HG02642 (cell line): ENCODE data around the gene FAM120B.
"Not testable (repeated sequence)": the region's sequence is repeated elsewhere in the genome, so short reads cannot be mapped to it uniquely, and the experiment has no call there.

Source experiments
- ATAC-seq: cut with Tn5 transposase; IDR thresholded peaks from one replicate; pipeline ENCODE4 v1.9.1; 2021; ENCODE audit warnings: mild to moderate bottlenecking; ENCODE audit not compliant: unreplicated experiment, poor library complexity

FAM120B gene

DNA sequence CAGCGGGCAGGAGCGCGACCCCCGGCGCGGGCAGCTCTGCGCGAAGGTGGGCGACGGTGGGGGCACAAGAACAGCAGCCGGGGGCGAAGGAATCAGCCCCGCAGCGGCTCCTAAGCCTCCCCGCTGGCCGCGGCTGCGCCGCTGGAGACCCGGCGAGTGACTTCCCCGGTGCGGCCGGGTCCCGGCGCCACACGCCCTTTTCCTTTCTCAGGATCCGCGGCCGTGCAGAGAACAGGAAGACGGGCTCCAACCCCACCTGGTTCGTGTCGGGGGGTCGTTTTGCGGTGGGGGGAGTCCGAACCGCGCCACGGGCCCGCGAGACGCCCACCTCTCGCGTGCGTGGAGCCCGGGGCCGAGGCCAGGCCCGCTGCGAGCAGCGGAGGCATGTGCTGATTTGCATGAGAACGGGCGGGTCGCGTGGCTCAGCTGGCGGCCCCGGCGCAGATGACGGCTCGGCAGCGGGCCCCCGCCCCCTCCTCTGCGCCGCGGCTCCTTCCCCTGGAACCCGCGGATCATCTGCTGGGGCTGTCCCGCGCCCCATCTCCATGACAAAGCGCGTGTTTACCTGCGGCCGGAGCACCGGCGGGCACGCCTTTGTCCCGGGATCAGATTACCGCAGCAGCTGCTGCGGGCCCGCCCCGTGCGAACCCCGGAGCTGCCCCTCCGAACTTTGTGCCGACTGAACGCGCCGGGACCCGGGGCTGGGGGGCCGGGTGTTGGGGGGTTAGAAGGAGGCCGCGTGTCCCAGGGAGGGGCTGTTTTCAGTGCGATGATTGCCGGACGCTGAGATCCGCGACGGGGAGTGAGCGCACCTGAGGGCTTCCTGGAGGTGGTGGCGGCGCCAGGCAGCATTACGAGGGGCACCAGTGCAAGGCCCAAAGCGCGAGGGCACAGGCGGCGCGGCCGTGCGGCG, 10.8 kb upstream of the FAM120B start:
- peak; percentile 61 for ATAC-seq

DNA sequence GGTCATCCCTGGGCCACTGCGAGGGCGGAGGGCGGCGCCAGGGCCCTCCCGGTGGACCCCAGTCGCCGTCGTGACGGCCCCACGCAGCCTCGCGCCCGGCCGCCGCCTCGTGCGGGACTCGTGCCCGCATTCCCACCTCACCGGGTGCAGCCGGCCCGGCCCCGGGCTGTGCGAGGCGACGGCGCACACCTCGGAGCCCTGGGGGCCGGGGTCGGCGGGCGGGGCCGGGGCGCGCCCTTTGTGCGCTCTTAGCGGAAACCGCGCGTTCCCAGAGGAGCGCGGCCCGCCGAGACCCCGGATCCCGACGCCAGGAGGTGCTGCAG, 10.2 kb upstream of the FAM120B start:
- no peak for ATAC-seq

DNA sequence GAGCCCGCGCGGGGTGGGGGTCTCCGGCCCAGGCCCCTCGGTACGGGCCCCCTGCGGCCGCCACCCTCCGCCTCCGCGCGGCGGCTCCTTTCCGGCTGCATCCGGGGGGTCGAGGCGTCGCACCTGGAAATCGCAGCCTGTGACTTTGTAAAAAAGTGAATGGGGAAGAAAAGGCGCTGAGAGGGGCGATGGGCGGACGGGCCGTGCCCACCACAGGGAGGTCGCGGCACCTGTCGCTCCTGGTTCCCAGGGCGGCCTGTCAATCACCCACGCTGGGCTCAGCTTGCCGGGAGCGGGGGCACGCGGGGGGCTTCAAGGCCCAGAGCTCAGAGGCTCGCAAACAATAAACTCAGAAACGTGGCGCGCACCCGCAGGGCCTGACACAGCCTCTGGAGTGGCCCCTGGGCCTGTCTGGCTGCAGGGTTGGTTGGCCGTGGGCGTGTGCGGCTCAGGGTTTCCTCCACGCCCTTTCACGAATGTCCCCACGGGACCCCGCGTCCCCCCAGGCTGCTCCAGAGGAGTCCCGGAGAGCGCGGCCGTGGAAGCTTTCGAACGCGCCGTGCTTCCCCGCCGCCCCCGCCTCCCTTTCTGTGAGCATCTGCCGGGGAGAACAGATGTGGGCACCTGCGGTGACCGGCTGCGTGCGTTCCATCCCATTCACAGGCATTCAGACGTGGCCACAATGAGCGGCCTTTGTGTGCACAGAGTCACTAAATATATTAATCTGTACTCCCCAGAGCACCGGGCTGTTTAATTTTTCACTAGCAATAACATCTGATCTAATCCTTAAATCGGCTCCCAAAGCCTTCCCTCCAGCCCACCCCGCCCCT, 9.6 kb upstream of the FAM120B start:
- no peak for ATAC-seq

DNA sequence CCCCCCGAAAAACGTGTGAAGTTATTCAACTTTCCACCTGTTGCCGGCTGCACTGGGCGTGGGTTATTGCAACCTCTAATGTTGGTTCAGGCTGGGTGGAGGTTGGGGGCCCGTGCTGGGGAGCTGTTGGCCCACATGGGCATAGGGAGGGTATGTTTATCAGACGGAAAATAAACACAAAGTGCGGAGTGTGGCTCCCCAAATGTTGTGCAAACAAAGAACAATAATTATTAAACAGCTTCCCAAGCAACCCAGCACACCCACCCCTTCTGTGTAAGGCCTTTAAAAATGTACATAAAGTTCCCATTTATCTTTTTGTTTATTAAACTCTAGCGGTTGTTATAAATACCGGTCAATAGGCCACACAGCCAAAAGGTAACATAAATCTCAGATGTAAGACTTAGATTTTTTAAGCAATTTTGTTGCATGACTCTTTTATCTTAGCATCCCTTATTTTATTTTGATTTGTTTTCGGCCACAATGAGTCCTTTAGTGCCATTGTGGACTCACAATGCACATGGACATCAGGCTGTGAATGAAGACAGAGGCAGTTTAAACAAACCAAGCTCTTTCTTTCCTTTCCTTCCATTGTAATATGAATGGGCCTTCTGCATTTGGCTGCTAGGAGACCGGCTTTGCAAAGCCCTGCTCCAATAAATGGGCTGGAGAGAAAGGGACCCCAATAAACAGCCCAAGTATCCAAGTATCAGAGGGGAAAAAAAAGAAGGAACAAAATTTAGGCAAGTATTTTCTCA, 8.8 kb upstream of the FAM120B start:
- ATAC-seq: no peak

DNA sequence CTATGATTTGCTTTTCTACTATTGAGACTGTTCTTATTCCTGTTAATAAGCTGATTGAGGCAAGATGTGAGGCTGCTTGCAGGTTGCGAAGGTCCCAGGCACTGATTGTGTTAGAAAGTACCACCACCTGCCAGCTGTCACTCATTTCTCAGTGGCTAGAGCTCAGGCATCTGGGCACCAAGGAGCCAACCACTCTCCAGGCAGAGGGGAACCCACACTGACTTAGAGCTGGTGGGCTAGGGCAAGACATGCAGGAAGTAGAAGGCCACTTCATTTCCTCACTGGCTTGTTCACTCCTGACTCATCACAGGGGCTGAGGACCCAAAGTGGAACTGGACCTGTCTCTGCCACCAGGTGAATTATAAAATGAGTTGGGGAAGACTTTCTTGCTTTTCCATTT, 7.9 kb upstream of the FAM120B start:
- no peak for ATAC-seq

DNA sequence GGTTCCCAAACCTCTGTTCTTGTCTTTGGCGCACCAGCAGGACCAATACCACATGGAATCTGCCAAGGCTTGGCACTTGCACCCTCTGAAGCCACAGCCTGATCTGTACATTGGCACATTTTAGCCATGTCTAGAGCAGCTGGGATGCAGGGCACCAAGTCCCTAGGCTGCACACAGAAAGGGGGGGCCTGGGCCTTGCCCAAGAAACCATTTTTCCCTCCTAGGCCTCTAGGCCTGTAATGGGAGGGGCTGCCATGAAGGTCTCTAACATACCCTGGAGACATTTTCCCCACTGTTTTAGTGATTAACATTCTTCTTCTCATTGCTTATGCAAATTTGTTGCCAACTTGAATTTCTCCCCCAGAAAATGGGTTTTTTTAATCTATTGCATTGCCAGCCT, 5.4 kb upstream of the FAM120B start:
- no peak for ATAC-seq

DNA sequence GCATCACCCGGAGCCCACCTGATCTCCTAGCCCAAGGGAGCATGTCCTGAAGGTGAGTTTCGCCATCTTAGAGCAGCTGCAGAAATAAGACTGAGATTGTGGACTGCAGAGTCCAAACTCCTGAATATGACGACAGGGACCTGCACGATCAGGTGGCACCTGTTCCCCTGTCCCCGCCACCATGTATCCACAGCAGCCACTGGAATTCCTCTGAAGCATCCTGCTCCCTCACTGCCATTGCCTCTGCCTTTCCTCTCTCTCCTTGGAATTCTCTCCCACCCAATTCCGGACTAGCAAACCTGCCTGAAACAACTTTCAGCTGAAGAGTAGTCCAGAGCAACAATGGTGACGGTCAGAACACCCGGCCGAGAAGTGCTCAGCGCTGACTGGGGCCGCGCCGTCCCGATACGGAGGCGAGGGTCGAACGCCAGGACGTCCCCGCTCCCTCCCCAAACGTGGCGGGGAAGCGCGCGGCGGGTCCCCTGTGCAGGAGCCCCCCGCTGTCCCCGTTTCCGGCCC, 694 bp upstream of the FAM120B start:
- ATAC-seq: no peak

DNA sequence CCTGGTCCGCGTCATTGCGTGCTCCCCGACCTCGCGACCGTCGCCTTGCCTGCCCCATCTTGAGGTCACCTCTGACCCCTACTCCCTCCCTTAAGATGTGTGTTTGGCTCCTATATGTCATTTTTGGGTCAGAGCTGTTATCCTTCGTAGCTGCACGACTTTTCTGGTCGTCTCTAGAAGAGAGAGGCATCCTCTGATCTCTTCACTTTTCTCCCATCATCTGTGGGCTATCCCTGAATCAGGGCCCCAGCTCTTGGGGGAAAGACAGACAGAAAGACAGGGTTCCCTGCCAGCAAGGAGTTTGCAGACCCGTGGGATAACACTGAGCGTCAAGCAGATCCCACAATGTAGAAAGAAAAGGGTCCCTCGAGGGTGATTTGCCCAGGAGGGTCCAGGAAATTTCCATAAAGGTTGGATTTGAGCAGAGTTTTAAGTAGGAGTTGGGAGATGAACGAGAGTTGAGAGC, 555 bp downstream of the FAM120B start:
- ATAC-seq: no peak

DNA sequence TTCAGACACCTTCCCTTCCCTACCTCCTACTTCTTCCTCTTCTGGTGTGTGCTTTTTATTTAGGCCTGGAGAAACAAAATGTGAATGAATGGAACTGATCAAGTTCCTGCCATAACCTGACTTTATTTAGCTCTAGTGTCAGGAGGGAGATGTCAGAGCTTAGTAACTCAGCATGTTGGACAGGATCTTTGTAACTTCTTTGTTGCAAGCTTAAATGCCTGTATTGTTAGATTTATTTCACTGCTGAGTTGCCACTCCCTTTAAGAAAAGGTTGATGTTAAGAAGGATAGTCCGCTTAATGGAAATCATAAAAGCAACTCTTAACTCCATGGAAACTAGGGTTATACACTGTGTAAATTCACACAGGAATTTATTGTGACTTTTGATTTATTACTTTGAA, 2.2 kb downstream of the FAM120B start:
- no peak for ATAC-seq

DNA sequence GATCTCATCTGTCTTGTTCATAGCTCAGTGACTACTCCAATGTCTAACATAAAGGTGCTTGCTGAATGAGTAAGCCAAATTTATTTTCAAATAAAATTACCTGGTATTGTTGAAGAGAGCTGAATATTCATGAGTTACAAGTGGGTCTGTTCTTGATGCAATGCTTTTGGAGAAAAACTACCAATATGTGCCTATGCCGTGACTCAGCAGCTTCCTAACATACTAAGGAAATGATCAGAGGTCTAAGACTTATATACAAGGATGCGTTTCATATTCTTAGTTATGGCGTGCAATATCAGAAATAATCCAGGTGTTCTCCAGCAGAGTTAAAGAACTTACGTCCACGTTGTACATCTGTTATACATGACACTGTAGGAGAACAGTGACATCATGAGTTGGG, 5.1 kb downstream of the FAM120B start:
- no peak for ATAC-seq

DNA sequence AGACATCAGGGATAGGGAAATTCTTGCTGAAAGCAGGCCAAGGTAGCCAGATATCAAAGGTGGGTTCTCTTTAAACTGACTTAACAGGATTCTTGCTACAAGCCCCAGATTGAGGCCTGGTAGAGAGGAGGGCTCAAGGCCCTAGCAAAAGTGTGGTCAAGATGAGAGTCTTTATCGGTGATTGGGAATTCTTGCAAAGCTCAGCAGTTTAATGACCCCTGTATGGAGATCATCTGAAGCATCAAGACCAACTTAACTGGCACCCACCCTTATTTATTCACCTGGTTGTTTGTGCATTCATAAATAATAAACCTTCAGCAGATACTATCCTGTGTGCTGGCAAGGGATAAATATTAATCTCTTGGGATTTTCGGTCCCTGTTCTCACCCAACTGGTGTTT, 6.3 kb downstream of the FAM120B start:
- ATAC-seq: no peak

DNA sequence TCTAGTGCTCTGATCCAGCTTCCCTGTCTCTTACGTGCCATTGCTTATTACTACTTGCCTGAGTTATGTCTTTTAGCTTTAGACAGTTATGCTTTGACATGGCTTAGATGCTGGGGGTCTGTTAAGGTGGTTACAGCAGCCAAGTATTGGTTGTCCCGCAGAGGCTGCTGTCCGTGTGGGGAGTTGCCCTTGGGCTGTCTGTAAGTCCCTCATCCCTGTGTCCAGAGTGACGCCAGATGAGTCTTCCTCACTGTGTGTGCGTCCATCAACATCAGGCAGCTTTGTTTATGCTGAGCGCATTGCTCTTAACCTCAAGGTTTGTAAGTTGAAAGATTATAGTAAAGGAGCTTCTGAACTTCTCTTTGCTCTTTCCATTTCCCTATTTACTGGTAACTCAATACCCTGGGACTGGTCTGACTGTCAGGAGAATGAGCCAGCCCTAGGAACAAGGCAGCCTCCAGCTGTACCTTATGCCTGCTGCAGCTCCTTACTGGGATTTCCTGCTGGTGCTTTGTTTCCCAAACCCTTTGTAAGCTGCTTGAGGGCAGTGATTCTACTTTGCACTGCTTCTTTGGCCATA, 7.2 kb downstream of the FAM120B start:
- ATAC-seq: no peak

DNA sequence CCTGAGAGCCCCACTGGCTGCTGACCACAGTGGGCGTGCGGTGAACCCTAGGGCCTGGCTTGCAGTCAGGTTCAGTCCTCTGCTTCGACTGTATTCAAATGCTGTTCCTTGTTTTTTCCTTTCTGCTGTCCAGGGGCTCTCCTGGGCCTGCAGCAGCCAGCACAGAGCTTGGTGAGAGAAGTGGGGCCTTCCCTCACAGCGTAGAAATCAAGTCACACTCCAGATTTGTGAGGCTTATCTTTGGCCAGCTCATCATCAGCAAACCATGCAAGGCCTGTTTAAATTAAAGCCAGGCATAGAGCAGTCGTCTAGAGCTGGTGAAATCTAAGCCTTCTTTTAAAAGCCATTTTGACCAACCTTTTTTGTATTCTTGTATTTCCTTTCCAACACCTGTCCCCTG, 8.4 kb downstream of the FAM120B start:
- ATAC-seq: no peak

DNA sequence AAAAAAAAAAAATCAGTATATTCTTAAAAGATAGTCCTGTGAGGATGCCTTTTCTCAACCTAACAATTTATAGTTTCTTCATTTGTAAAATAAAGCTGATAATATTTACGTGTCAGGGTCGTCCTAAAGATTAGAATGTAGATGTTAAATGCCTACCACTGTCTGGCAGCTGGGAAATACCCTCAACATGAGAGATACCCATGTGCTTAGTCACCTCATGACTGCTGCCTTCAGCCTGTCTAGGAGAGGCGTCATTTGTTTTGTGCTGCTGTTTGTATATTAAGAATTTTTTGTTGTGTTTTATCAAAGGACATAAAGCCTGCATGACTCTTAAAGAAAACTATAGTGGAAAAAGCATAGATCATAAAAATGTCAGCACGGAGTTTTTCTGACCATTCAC, 9.5 kb downstream of the FAM120B start:
- ATAC-seq: no peak

DNA sequence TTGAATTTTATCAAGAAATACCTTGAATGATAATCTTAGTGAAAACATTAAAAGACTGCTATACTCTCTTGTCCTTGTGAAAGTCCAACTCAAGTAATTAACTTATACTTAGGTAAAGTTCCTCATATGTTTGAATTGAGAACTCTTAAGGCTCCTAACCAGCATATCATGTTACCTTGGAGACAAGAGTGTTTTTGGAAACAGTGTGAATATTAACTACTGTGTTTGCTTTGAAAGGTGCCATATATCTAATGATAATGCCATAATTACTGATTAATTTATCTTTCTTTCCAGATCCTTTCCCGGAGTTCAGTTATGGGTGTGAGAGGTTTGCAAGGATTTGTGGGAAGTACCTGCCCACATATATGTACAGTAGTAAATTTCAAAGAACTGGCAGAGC, 10.5 kb downstream of the FAM120B start:
- no peak for ATAC-seq

DNA sequence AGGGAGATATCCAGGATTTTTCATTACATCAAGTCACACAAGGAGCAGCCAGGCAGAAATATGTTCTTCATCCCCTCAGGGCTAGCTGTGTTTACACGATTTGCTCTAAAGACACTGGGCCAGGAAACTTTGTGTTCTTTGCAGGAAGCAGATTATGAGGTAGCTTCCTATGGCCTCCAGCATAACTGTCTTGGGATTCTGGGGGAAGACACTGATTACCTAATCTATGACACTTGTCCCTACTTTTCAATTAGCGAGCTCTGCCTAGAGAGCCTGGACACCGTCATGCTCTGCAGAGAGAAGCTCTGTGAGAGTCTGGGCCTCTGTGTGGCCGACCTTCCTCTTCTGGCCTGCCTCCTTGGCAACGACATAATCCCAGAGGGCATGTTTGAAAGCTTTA, 11.2 kb downstream of the FAM120B start:
- no peak for ATAC-seq

DNA sequence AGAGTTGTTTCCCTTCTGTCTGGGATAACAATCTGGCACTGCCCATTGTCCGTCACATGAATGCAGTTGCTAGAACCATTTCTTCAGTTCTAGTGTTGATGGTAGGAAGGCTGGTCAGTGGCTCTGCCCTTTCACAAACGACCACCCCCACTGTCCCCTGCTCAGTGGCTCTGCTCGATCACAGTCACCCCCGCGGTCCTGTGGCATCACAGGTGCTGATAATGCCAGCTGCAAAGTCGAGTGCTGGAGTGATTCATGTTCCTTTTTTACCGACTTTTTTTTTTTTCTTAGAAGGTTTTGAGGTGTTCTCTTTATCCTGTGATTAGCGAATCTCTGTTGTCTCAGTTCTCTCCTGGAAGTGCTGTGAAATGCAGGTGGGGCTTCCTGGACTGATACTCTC, 22.8 kb downstream of the FAM120B start:
- no peak for ATAC-seq

DNA sequence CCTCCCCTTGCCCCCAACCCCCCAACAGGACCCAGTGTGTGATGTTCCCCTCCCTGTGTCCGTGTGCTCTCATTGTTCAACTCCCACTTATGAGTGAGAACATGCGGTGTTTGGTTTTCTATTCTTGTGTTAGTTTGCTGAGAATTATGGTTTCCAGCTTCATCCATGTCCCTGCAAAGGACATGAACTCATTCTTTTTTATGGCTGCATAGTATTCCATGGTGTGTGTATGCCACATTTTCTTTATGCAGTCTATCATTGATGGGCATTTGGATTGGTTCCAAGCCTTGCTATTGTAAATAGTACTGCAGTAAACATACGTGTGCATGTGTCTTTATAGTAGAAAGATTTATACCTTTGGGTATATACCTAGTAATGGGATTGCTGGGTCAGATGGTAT, 28.6 kb downstream of the FAM120B start:
- ATAC-seq: not testable (repeated sequence)

DNA sequence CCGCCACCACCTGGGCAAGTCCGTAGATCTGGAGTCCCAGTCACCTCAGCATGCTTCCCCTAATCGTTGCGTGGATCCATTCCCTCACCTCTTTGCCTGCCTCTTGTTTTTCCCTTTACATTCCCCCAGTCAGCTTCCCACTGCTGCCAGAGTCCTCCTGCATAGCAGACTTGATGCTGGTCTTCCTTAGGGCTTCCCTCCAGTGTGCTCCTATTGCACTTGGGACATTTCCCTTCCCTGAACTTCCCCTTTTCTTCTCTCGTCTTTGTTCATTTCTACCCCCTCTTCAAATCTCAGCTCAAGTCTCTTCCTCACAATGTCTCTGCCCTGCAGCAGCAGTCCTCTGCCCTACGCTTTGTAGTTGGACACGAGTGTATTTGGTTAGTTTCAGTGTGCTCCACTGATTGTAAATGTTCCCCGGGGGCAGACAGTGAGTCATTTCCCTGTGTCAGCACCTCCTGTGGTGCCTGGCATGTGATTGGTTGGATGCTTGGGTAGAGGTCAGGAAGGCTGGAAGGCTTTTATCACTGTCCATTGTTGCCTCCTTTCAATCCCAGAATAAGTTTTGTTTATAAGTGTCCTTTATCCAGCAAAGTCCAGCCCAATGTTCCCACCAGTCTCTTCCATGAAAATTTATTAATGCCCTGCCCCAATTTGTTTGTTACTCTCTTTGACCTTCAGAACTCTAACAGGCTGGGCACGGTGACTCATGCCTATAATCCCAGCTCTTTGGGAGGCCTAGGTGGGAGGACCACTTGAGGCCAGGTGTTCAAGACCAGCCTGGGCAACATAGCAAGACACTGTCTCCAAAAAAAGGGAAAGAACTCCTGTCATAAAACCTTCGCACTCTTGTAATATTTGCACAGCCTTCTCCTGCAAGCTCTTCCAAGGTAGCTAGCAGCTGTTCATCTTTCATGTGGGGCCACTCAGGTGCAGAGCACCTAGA, 38.3 kb downstream of the FAM120B start:
- ATAC-seq: peak; percentile 54
